Measurements from ENCODE around the gene CD300LG.
"Not testable (repeated sequence)": the region's sequence is repeated elsewhere in the genome, so short reads cannot be mapped to it uniquely, and the experiment has no call there.

Gene CD300LG

GRCh38 chr17:43856141-43856540 is 9.2 kb downstream of the CD300LG start:
- DNase-seq: no peak

GRCh38 chr17:43857141-43857540 is 10.2 kb downstream of the CD300LG start:
- DNase-seq: no peak

DNA sequence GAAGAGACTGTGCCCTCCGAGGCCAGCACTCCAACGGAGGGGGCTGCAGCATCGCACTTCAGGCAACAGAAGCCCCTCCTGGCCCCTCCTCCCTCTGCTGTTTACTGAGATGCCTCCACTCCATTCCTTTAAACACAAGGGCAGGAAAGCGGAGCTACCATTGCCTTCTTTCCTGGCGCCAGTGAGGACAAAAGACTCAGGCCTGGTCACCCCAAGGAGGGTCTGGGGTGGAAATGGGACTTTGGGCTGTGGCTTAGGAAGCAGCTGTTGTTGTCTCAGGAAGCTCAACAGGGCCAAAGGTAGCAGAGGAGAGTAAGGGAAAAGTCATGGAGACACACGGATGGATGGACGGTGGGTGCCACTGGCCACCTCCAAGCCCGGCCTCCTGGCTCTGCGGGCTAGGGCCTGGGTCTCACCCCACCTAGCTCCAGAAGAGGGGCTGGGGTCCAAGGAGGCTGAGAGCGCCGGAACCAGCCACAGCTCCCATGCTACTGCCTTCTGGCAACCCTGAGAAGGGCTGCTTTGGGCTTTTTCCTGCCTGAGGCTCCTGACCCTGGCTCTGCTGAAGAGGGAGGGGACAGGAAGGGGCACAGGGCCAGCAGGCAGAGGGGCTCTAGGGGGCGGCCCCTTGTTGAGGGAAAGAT is 11.1 kb downstream of the CD300LG start:
- no peak for DNase-seq

DNA sequence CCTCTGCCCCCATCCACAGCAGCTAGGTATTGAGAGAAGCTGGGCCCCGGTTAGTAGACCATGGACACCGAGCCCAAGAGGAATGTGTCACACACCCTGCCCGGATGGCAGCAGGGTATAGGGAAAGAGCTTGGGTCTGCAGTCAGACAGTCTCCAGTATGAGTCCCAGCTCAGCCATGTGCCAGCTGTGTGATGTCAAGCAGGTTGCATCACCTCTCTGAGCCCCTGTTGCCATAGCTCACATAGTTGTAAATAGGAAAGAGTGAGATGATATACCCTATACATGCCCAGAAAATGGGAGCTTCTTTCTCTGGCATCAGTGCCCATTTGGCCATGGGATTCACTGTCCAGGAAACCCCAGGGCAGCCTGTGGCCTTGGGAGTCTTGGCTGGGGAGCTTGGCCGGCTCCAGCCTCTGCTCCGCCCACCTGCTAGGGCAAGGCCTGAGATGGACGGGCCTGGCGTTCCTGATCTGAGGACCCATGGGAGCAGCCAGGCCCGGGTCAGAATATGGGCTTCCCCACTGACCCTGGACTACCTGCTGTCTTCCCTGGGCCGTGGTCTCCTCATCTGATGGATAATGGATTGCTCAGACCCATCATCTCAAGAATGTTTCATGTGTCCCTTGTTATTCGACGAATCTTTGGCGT is 13.2 kb downstream of the CD300LG start:
- no peak for DNase-seq

DNA sequence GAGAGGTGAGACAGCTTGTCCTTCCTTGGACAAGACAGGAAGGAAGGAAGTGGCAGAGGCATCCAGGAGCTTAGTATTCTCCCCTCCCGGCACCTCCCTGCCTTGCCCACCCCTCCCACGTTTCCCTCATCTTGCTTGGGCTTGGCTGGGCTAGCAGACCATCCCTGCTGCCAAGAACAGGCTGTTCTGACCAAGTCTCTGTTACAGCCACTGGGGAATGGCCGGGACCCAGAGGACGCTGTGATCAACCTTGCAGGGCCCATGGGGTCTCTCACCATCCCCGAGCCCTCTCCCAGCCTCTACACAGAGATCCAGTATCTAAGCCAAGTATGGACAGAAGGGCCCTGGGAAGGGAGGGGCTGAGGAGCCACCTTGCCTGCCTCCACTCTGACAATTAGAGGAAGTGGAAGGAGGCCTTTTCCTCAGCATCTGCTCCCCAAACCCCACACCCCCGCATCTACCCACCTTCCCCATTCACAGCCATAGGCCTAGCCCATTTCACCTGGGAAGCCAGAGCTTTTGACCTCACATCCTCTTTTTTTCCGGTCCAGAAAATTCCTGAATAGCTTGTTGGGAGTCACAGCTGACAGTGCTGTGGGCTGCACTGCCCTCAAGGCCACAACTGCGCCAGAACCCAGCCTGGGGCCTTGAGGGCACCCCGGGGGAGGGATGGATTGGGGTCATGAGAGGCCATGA is 14.1 kb downstream of the CD300LG start:
- no peak for DNase-seq

DNA sequence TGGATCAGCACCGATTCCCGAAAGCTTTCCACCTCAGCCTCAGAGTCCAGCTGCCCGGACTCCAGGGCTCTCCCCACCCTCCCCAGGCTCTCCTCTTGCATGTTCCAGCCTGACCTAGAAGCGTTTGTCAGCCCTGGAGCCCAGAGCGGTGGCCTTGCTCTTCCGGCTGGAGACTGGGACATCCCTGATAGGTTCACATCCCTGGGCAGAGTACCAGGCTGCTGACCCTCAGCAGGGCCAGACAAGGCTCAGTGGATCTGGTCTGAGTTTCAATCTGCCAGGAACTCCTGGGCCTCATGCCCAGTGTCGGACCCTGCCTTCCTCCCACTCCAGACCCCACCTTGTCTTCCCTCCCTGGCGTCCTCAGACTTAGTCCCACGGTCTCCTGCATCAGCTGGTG is 15.0 kb downstream of the CD300LG start:
- DNase-seq: no peak

GRCh38 chr17:43864161-43864984 is 17.4 kb downstream of the CD300LG start:
- no peak for DNase-seq

GRCh38 chr17:43868226-43868994 is 21.4 kb downstream of the CD300LG start:
- no peak for DNase-seq

DNA sequence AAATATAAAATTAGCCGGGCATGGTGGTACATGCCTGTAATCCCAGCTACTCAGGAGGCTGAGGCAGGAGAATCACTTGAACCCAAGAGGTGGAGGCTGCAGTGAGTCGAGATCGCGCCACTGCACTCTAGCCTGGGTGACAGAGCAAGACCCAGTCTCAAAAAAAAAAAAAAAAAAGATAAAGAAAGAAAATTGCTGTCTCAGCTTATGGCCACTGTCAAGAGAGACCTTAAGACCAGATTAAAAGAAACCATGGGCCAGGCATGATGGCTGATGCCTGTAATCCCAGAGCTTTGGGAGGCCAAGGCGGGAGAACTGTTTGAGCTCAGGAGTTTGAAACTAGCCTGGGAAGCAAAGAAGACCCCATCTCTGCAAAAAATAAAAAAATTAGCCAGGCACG is 22.1 kb downstream of the CD300LG start:
- not testable (repeated sequence) for DNase-seq

DNA sequence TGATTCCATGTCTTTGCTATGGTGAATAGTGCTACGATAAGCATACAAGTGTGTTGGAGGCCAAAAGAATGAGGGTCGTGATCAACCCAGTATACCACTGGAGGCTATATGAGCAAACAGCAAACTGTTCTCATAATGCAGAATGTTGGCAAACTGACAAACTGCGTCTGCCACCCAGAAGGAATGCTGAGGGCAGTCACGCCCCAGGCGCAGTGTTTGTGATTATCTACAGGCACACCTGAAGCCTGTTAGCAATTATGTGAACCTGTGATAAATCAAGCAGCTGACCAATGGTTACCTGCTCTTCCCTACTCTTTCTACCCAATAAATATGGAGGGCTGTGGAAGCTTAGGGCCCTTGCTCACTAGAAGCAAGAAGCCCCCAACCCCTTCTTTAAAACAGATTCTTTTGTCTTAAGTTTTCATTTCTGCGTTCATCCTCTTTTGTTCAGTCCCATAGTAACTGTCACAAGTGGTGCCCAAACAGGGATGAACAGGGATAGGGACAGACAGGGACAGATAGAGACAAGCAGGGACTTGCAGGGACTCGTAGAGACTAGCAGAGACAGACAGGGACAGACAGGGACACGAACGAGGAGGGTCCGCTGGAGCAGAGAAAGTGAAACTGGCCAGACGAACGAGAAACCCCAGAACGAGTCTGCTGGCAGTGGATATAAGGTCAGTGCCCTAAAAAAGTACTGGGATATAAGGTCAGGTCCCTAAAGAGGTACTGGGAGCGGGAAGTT is 25.1 kb downstream of the CD300LG start:
- DNase-seq: no peak

- DNase-seq: no peak
These were observed 26.1 kb downstream of the CD300LG start for GRCh38 chr17:43873091-43873490.

DNA sequence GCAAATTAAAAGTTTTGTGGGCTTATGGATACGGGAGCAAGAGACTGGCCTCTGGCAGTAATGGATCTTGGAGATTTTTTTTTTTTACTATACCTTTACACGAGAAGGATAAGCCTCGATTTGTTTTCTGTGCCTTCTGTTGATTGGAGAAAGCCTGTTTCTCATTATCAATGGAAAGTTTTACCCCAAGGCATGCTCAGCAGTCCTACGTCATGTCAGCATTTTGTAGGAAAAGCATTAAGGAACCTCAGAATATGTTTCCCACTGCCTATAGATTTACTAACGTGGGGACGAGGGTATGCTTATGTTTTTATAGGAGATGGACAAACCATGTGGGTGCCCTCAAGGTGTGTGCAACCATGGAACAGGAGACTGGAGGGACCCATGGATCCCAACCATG is 26.8 kb downstream of the CD300LG start:
- no peak for DNase-seq

GRCh38 chr17:43874293-43874692 is 27.3 kb downstream of the CD300LG start:
- no peak for DNase-seq

DNA sequence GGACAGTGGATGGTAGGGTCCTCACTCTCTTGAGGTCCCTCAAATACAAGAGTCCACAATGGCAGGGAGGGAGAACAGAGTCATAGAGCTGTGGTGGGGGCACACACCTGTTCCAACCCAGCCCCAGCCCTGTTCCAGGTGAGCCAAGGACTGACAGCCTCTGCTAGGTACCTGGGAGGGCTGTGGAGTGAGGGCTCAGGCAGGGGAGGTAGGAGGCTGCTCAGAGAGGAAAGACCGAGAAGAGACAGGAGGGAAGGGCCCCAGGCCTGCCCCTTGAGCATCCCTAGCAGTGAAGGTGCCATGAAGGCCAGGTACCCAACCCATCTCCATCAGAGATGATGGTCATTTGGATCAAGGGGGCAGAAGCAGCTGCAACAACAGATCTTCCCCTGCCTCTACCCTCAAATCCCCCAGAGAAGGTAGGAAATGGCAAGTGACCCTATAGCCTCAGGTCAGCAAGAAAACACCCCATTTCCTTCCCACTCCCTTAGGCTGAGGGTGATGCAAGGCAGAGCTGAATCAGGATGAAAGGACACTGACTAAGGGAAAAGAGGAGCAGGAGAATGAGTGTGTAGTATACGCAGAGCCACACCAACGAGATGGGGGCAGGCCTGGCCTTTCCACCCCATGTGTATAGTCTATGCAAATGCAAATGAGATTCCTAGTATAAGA is 28.6 kb downstream of the CD300LG start:
- peak; percentile 52 for DNase-seq

GRCh38 chr17:43877031-43877430 is 30.1 kb downstream of the CD300LG start:
- DNase-seq: peak; percentile 50

GRCh38 chr17:43877451-43878155 is 30.6 kb downstream of the CD300LG start:
- peak; percentile 51 for DNase-seq

DNA sequence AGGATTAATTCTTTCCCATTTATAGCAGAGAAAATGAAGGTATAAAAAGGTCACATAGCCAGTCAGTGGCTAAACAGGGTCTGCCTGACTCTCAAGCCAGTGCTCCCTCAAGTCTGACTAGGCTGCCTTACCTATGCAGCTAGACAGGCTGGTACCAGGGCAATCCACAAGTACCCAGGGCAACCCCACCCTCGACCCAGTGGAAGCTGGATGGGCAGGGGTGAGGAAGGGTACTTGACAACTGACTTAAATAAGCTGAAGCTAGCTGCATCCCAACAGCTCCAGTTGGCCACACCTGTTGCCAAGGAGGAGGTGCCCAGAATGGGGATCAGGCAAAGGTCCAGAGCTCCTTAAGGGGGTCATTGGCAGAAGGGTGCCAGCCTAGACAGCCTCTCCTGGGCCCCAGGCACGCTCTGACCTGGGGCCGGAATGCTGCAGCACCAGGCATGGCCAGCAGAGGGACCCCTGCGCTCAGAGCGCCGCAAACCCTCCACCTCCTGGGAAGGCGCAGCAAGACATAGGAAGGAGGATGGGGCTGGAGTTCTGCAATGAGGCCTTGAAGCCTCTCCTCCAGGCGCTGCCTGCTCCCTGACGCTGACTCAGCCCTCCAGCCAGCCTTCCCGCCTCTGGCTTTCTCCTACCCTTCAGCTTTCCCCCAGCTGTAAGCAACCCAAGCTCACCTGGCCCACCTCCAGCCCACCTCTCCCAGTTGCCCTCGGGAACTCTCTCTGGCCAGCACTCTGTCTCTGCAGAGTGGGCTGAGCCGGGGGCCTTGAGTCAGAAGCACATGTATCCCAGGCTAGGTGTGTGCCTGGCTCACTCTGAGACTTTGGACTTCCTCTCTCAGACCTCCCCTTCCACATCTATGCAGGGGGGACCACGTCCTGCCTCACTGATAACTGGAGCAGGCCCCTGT is 31.5 kb downstream of the CD300LG start:
- DNase-seq: peak; percentile 97

DNA sequence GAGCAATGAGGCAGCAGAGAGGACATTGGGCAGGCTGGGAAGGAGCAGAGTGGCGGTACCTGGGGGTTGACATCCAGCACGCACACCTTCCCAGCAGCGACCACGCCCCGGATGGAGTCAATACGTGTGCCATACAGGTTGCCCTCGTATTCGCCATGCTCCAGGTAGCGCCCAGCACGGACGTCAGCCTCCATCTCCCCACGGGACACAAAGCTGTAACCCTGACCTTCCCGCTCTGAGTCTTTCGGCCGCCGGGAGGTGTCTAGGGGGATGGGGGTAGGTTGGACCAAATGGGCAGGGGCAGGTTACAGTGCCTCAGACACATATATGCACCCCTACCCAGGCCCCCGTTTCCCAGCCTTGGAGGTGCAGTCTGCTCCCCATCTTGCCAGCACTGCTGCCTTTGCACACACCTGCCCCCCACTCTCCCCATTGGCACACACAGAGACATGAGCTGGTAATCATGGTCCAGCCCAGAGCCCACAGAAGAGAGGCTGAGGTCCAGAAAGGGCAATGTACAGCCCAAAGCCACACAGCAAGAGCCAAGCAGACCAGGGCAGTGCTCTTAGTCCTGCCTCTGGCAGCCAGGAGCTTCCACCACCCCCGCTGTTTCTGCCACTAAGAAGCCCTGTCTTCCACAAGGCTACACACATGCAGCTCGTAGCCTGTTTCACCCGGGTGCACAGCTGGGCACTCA is 32.9 kb downstream of the CD300LG start:
- peak; percentile 46 for DNase-seq
